GM10248 (cell line): ENCODE data around the gene GPATCH1.

Experiments
- CTCF ChIA-PET: fragments of 300-600 bp; sonication (Branson Sonifier 250); formaldehyde crosslinking; extraction: SDS; loops from one replicate; lab custom pipeline; 2021; ENCODE audit warnings: antibody characterized with exemption; lab: Yijun Ruan, JAX
- POLR2A ChIA-PET: fragments of 350-650 bp; sonication (Branson Sonifier 250); formaldehyde crosslinking; extraction: SDS; loops from one replicate; lab custom pipeline; 2020; ENCODE audit warnings: antibody characterized with exemption; lab: Yijun Ruan, JAX
- DNase-seq: peaks from one replicate; pipeline ENCODE4 v3.0.0; 2012; ENCODE audit errors: extremely low spot score
- TF ChIP-seq, protein P1 (sequence below): IDR thresholded peaks from 2 replicates; pipeline ENCODE4 v1.5.1; 2012; ENCODE audit warnings: mild to moderate bottlenecking, low read depth; ENCODE audit errors: extremely low read depth, missing control alignments, control extremely low read depth

Gene GPATCH1

DNA sequence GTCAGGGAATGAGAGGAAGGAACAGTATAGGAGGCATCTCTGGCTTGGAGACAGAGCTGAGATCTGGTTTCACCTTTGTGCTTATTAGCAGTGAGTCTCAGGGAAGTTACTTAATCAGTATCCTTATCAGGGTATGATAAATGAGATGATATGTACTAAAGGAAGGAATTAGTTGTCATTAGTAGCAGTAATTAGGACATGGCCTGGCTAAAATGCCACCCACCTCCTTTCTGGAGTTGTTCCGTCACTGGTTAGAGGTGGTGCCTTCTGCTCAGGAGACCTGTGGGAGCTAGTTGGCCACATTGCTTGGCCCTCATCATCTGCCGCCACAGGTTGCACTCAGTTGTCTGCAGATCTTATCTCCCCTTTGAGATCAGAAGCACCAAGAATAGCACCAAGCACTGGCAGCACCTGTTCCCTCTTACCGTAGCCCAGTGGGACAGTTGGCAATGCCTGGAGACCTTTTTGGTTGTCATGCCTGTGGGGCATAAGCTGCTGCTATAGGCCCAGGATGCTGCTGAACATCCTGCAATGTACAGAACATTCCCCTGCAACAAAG, 4.7 kb downstream of the GPATCH1 start:
- TF ChIP-seq, protein P1, sequence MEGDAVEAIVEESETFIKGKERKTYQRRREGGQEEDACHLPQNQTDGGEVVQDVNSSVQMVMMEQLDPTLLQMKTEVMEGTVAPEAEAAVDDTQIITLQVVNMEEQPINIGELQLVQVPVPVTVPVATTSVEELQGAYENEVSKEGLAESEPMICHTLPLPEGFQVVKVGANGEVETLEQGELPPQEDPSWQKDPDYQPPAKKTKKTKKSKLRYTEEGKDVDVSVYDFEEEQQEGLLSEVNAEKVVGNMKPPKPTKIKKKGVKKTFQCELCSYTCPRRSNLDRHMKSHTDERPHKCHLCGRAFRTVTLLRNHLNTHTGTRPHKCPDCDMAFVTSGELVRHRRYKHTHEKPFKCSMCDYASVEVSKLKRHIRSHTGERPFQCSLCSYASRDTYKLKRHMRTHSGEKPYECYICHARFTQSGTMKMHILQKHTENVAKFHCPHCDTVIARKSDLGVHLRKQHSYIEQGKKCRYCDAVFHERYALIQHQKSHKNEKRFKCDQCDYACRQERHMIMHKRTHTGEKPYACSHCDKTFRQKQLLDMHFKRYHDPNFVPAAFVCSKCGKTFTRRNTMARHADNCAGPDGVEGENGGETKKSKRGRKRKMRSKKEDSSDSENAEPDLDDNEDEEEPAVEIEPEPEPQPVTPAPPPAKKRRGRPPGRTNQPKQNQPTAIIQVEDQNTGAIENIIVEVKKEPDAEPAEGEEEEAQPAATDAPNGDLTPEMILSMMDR: no peak
- no peak for DNase-seq
- CTCF ChIA-PET: interaction anchor here (0.9 kb wide), 1 partner anchor 40 kb away, joined by 3 read pairs; no protein-coding TSS in a partner anchor
- POLR2A ChIA-PET: no interaction called here

- ChIA-PET POLR2A (no interaction called here), CTCF (no interaction called here)
- TF ChIP-seq, protein P1: no peak
- no peak for DNase-seq
Observed at GRCh38 chr19:33086955-33087354, 6.0 kb downstream of the GPATCH1 start.

DNA sequence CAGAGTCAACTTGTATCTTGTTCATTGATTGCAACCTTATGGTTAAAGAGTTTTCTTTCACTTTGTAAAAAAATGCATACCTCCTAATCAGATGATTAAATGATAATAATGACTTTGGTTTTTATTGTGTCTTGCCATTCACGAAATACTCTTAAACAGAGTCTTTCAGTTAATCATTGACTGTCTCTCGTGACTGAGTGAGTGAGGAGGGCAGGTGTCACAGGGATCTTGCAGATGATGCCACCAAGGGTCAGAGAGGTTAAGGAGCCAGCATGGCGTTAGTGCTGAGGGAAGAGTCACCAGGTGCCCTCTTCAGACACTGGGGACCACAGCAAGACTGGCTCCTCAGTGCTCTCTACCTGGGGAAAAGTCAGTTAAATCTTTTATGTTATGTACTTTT, 8.0 kb downstream of the GPATCH1 start:
- TF ChIP-seq, protein P1: no peak
- ChIA-PET CTCF (no interaction called here), POLR2A (no interaction called here)
- DNase-seq: no peak

GRCh38 chr19:33090179-33090578, 9.2 kb downstream of the GPATCH1 start:
- TF ChIP-seq, protein P1: no peak
- ChIA-PET POLR2A (no interaction called here), CTCF (no interaction called here)
- DNase-seq: no peak

GRCh38 chr19:33093420-33094210, 12.6 kb downstream of the GPATCH1 start:
- CTCF ChIA-PET: interaction anchor here (1.6 kb wide), 1 partner anchor 33 kb away, joined by 3 read pairs; no protein-coding TSS in a partner anchor
- POLR2A ChIA-PET: no interaction called here
- TF ChIP-seq, protein P1: no peak
- DNase-seq: no peak

- POLR2A ChIA-PET: no interaction called here
- CTCF ChIA-PET: interaction anchor here (1.6 kb wide), 1 partner anchor 32 kb away, joined by 3 read pairs; no protein-coding TSS in a partner anchor
- TF ChIP-seq, protein P1: no peak
- DNase-seq: no peak
Observed at GRCh38 chr19:33094436-33095067, 13.6 kb downstream of the GPATCH1 start.
